Panc1 (cell line): Measurements from ENCODE around the gene JAML. TPM values are rescaled to one million over a fixed set of nuclear protein-coding genes. Genes with fewer than 3 reads are reported as not detected.

Experiments used
- ATAC-seq: fragments of 200-7000 bp; cut with Tn5 transposase; 2 replicates; pipeline ENCODE4 v1.9.1; 2020; ENCODE audit warnings: mild to moderate bottlenecking, moderate library complexity
- BruUV-seq: library from RNA; stranded (reverse); fragments of 400-500 nt; replicated peaks from 2 replicates; lab custom pipeline; 2021; lab: Mats Ljungman, UMichigan
- CTCF ChIA-PET: fragments of 300-600 bp; sonication (Branson Sonifier 250); formaldehyde crosslinking; loops from one replicate; lab custom pipeline; 2022; ENCODE audit warnings: antibody characterized with exemption; lab: Charles Lee
- POLR2A ChIA-PET: fragments of 300-600 bp; sonication (Branson Sonifier 250); formaldehyde crosslinking; loops from one replicate; lab custom pipeline; 2022; ENCODE audit warnings: antibody characterized with exemption; lab: Charles Lee
- DNase-seq: peaks from one replicate; pipeline ENCODE4 v3.0.0-alpha.2; 2010; ENCODE audit warnings: low read depth, low spot score
- H3K27ac ChIP-seq: 2 replicates; pipeline ENCODE4 v1.5.1; 2011; ENCODE audit warnings: mild to moderate bottlenecking, low read length, inconsistent platforms
- H3K27me3 ChIP-seq: fragments of 200-500 bp; sonication (Bioruptor generic); 2 replicates; pipeline ENCODE4 v1.6.0; 2014; ENCODE audit warnings: low read length, inconsistent platforms; ENCODE audit not compliant: control insufficient read depth, insufficient read depth
- H3K36me3 ChIP-seq: fragments of 200-500 bp; sonication (Bioruptor generic); 2 replicates; pipeline ENCODE4 v1.5.1; 2014; ENCODE audit warnings: inconsistent platforms, mild to moderate bottlenecking, low read length, moderate library complexity; ENCODE audit not compliant: control insufficient read depth, insufficient read depth
- H3K4me1 ChIP-seq: 2 replicates; pipeline ENCODE4 v1.5.1; 2011; ENCODE audit warnings: inconsistent platforms, mild to moderate bottlenecking, low read length, moderate library complexity; ENCODE audit not compliant: control insufficient read depth, insufficient read depth
- H3K4me3 ChIP-seq, 2 experiments: 2 replicates each; pipeline ENCODE4 v1.5.1; 2011 to 2012; ENCODE audit warnings: low read depth in 2 of 2, low read length in 2 of 2, mild to moderate bottlenecking in 2 of 2, inconsistent platforms in 1 of 2, moderate library complexity in 1 of 2
- H3K9me3 ChIP-seq: fragments of 200-500 bp; sonication (Bioruptor generic); 2 replicates; pipeline ENCODE4 v1.5.1; 2014; ENCODE audit warnings: low read depth, mild to moderate bottlenecking, inconsistent platforms, low read length, moderate library complexity; ENCODE audit not compliant: control insufficient read depth, insufficient read depth
- POLR2AphosphoS5 ChIP-seq: IDR thresholded peaks from 2 replicates; pipeline ENCODE4 v1.6.1; 2012; ENCODE audit warnings: mild to moderate bottlenecking, low read depth, low read length, moderate library complexity
- SIN3A ChIP-seq: IDR thresholded peaks from 2 replicates; pipeline ENCODE4 v1.6.1; 2012; ENCODE audit warnings: low read depth, mild to moderate bottlenecking, low read length, moderate library complexity, borderline replicate concordance; ENCODE audit not compliant: insufficient read depth
- TCF7L2 ChIP-seq: IDR thresholded peaks from 2 replicates; pipeline ENCODE4 v1.6.1; 2011; ENCODE audit warnings: mild to moderate bottlenecking, low read depth, low read length, inconsistent platforms
- in situ Hi-C: cut with HindIII; loops from 2 replicates; pipeline ENCODE4 v1.10.0; 2016; ENCODE audit warnings: low sequenced_read_pairs, low pct_unique_long_range_greater_than_20kb
- intact Hi-C: fragments of 100-400 bp; cut with micrococcal nuclease; formaldehyde crosslinking; loops from one replicate; pipeline ENCODE4 v1.10.0; 2022; ENCODE audit not compliant: unreplicated experiment
- total RNA-seq: library from RNA; stranded (reverse); gene quantifications from one replicate; pipeline ENCODE4 v1.2.1, GENCODE V29; 2021; ENCODE audit not compliant: unreplicated experiment
- TF ChIP-seq, protein P1 (sequence below): fragments of 450-650 bp; IDR thresholded peaks from 2 replicates; pipeline ENCODE4 v1.5.1; 2017; ENCODE audit warnings: mild to moderate bottlenecking
- TF ChIP-seq, protein P2 (sequence below), 2 experiments: IDR thresholded peaks; 2 replicates each; pipeline ENCODE4 v1.6.1; 2011 to 2012; ENCODE audit warnings: low read depth in 2 of 2, control low read depth in 1 of 2, low read length in 1 of 2, mild to moderate bottlenecking in 1 of 2, moderate library complexity in 1 of 2; ENCODE audit not compliant: insufficient read depth in 1 of 2

Gene JAML
- total RNA-seq, 1 experiment from 2014 or later = 0.39 TPM

DNA sequence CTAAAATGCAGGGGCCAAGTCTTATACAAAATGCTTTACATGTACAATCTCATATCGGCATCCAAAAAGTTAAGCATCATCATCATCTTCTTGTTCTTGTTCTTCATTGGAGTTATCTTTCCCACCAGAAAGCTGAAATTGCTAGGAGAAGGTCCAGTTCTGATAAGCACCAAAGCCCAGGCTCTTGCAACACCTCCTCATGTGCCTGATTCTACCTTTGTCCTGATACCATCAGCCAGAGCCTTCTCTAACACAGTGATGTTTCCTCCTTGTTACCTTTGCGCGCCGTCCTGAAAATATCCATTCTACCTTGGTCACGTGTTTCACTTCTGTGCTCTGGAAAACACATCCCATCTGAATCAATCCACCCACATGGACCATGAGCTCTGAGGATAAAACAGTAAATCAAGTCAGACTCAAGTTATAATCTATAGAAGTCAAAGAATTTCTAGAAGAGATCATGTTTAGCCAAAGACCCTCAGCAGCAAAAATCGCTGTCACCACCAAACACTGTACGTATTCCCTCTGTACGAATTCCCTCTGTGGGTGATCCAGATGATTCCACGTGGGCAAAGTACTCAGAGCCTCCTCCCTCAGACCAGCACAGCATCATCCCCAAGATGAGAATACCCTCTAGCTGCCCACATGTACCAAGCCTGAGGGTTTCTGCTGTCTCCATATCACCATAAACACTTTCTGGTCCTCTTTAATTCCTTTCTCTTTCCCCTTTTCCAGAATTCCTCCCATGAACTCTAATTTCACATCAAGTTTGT is 19.0 kb downstream of the JAML start:
- DNase-seq (no peak), ATAC-seq (no peak)
- TF ChIP-seq, protein P1, sequence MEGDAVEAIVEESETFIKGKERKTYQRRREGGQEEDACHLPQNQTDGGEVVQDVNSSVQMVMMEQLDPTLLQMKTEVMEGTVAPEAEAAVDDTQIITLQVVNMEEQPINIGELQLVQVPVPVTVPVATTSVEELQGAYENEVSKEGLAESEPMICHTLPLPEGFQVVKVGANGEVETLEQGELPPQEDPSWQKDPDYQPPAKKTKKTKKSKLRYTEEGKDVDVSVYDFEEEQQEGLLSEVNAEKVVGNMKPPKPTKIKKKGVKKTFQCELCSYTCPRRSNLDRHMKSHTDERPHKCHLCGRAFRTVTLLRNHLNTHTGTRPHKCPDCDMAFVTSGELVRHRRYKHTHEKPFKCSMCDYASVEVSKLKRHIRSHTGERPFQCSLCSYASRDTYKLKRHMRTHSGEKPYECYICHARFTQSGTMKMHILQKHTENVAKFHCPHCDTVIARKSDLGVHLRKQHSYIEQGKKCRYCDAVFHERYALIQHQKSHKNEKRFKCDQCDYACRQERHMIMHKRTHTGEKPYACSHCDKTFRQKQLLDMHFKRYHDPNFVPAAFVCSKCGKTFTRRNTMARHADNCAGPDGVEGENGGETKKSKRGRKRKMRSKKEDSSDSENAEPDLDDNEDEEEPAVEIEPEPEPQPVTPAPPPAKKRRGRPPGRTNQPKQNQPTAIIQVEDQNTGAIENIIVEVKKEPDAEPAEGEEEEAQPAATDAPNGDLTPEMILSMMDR = no peak
- TF ChIP-seq SIN3A = no peak
- TF ChIP-seq, protein P2, sequence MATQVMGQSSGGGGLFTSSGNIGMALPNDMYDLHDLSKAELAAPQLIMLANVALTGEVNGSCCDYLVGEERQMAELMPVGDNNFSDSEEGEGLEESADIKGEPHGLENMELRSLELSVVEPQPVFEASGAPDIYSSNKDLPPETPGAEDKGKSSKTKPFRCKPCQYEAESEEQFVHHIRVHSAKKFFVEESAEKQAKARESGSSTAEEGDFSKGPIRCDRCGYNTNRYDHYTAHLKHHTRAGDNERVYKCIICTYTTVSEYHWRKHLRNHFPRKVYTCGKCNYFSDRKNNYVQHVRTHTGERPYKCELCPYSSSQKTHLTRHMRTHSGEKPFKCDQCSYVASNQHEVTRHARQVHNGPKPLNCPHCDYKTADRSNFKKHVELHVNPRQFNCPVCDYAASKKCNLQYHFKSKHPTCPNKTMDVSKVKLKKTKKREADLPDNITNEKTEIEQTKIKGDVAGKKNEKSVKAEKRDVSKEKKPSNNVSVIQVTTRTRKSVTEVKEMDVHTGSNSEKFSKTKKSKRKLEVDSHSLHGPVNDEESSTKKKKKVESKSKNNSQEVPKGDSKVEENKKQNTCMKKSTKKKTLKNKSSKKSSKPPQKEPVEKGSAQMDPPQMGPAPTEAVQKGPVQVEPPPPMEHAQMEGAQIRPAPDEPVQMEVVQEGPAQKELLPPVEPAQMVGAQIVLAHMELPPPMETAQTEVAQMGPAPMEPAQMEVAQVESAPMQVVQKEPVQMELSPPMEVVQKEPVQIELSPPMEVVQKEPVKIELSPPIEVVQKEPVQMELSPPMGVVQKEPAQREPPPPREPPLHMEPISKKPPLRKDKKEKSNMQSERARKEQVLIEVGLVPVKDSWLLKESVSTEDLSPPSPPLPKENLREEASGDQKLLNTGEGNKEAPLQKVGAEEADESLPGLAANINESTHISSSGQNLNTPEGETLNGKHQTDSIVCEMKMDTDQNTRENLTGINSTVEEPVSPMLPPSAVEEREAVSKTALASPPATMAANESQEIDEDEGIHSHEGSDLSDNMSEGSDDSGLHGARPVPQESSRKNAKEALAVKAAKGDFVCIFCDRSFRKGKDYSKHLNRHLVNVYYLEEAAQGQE (IDR thresholded peaks at IDR 0.05; ENCODE audit: insufficient read depth in 1 of 2, low read depth in 2 of 2, low read length in 1 of 2) = no peak
- no peak for TF ChIP-seq TCF7L2
- TF ChIP-seq POLR2AphosphoS5 = no peak
- BruUV-seq = no TSS peak
- intact Hi-C loops = no loop called here
- Histone ChIP-seq H3K36me3 (no peaks in the 10 kb centered on the region), H3K4me1 (no peaks in the 10 kb centered on the region), H3K27me3 (peaks cover 56% of the 10 kb centered on the region), H3K27ac (no peak overlapping the region), H3K9me3 (no peaks in the 10 kb centered on the region), H3K4me3 (no peak overlapping the region)
- in situ Hi-C loops = no loop called here
- POLR2A ChIA-PET = no interaction called here
- CTCF ChIA-PET = no interaction called here

DNA sequence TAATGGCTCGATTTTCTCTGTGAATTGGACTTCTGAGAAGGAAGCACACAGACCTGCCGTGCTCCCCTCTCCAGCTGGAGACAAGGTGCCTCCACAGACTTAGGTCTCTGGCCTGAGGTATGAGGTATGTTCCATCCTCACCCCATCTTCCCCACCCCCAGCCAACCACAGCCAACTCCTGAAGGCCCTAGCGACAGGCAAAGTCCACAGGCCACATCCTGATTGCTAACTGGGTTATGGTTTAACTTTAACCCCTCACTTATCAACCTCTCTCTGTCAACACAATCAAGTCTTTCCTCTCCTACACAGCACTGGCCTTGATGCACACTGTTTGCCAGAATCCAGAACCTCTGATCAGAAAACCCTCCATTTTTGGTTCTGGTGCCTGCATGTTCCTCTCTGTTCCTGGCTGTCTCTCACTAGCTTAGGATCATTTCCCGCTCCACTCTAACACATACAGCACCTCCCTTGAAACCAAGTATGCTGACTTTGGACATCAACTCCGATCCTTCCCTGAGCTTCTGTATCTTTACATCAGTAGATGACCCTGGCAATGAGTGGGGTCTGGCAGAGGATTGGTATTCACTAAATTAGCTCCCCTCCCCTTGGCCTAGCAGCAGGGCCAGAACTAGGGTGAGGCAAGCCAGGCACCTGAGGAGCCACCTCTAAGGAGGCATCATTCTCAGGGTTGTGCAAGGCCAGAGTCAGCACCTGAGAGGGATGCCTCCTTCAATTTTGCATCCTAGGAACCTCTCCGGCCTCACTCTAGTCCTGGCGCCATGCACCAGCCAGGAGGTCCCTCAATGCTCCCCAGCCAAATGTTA is 22.0 kb downstream of the JAML start:
- peaks cover 41% of the 10 kb centered on the region for H3K27me3 ChIP-seq
- H3K9me3 ChIP-seq = no peaks in the 10 kb centered on the region
- no peak overlapping the region for H3K27ac ChIP-seq
- DNase-seq (no peak), ATAC-seq (no peak)
- no peak overlapping the region for H3K4me3 ChIP-seq
- H3K36me3 ChIP-seq = no peaks in the 10 kb centered on the region
- intact Hi-C loops (no loop called here), in situ Hi-C loops (no loop called here)
- CTCF ChIA-PET = no interaction called here
- TF ChIP-seq TCF7L2 (no peak), SIN3A (no peak), POLR2AphosphoS5 (no peak)
- TF ChIP-seq, protein P2 (IDR thresholded peaks at IDR 0.05; ENCODE audit: insufficient read depth in 1 of 2, low read depth in 2 of 2, low read length in 1 of 2) = no peak
- TF ChIP-seq, protein P1 = no peak
- 0 out of 2 replicates have a peak, but pooled peaks cover 3% of the 10 kb centered on the region for H3K4me1 ChIP-seq
- BruUV-seq = no TSS peak
- POLR2A ChIA-PET = interaction anchor here (0.6 kb wide), 1 partner anchor 44 kb away, joined by 4 read pairs; no protein-coding TSS in a partner anchor
